GM12801 (cell line): ENCODE results near the gene HERC3.

Experiments
- TF ChIP-seq, protein P1 (sequence below): IDR thresholded peaks from one replicate; pipeline ENCODE4 v1.5.1; 2011; ENCODE audit warnings: control low read depth; ENCODE audit not compliant: insufficient read length; ENCODE audit errors: extremely low read depth

Gene HERC3

DNA sequence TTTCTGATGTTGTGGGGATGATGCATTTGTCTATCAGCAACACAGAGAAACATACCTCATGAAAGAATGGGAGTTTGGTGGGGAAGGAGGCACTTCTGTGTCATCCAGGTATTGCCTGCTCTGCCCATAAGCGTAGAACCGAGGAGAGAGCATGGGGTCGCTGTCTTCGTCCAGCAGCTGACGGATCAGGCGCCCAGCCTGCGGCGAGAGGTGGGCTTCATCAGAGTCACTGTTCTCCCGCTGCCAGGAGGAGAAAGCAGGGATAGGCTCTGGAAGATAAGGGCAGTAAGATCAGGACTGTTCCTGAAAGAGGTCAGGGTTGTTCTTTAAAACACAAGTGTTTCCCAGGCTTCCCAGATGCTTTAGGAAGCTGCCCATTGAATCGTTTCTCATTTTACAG is 158.1 kb downstream of the HERC3 start:
- TF ChIP-seq, protein P1, sequence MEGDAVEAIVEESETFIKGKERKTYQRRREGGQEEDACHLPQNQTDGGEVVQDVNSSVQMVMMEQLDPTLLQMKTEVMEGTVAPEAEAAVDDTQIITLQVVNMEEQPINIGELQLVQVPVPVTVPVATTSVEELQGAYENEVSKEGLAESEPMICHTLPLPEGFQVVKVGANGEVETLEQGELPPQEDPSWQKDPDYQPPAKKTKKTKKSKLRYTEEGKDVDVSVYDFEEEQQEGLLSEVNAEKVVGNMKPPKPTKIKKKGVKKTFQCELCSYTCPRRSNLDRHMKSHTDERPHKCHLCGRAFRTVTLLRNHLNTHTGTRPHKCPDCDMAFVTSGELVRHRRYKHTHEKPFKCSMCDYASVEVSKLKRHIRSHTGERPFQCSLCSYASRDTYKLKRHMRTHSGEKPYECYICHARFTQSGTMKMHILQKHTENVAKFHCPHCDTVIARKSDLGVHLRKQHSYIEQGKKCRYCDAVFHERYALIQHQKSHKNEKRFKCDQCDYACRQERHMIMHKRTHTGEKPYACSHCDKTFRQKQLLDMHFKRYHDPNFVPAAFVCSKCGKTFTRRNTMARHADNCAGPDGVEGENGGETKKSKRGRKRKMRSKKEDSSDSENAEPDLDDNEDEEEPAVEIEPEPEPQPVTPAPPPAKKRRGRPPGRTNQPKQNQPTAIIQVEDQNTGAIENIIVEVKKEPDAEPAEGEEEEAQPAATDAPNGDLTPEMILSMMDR, result no peak

- TF ChIP-seq, protein P1, result no peak
Observed at GRCh38 chr4:88751258-88752075, 159.2 kb downstream of the HERC3 start.

- TF ChIP-seq, protein P1, result no peak
Observed at GRCh38 chr4:88752076-88752463, 159.8 kb downstream of the HERC3 start.

DNA sequence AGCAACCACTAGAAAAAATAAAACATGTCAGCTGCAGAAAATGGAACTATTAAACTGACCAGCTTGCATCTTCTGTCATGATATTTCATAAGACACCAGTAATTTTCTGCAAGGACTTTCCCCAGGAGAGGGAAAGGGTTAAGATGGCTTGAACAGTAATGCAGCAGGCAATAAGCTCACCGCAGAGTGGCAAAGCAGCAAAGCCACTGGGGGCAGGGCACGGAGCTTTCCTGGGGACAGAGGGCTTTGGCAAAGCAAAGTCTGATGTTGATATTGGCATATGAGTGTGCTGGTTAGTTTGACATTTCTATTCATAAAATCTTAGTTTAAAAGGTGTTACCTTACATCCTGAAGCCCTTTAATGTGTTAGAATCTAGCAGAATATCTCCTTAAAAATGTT is 160.5 kb downstream of the HERC3 start:
- TF ChIP-seq, protein P1, result no peak

DNA sequence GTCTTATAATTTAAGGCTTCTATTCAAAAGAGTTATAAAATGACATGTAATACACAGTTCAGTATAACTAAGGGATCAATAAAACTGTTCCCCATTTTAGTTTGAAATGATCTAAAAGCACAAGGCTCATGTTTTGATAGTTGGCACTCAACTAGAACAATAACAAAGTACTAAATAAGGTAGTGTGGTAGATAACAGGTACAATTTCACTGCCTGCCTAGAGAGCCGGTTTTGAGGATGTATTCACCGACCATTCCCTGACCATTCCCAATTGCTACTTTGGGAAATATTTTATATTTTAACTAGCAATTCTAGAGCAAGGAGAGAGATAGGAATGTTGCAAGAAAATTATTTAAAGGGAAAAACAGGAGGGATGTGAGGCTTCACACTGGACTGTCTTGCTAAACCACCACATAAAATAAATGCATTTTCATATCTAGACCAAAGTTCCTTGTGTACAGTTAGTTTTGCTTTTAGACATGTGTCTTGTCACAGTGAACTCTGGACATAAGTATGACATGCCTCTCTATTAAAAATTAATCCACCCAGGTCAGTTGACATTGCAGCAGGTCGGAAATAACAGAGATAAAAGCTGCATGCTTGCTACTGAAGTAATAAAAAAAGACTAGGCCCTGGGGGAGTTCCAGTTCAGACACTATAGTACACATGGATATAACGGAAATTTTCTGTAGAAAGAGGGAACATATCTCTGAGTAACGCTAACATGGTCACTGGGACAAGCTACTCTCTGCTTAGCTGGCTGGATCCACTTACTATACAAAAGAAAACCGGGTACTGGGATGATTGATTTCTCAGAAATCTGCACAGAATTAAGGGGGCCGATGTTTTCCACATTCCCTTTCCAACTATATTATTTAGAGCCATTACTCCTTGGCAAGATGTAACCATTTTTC is 161.6 kb downstream of the HERC3 start:
- TF ChIP-seq, protein P1, result no peak

- TF ChIP-seq, protein P1, result no peak
Observed at GRCh38 chr4:88754796-88755195, 162.5 kb downstream of the HERC3 start.

DNA sequence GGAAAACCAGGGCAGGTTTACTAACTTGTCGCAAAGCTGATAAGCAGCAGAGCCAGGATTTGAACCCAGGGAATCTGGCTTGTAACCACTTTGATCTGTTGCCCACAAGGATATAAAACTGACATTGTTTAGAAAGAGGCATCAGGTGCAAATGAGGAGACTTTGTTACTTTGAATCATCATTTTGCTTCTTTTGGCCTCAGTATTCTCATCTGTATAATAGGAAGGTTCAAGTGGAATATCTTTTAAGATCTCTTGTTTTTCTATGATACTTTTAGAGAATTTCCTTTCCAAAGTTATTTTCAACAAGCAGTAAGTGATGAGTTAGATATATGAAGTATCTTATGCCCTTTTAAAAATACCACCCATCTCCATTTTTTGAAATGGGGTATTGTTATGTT is 163.2 kb downstream of the HERC3 start:
- TF ChIP-seq, protein P1, result no peak
